ENCODE results near the gene CHRNB2. TPM values are rescaled to one million over a fixed set of nuclear protein-coding genes. Genes with fewer than 3 reads are reported as not detected.

Gene CHRNB2
- total and polyA plus RNA-seq, 2 of the 4 experiments (the other 2 are of a cell fraction), result under 0.01 to 0.03 TPM

GRCh38 chr1:154611150-154611862 lies 43.7 kb downstream of the CHRNB2 start (continued):
- no peak for TF ChIP-seq CHD1 (IDR thresholded peaks at IDR 0.05; ENCODE audit: low read depth, low read length)

DNA sequence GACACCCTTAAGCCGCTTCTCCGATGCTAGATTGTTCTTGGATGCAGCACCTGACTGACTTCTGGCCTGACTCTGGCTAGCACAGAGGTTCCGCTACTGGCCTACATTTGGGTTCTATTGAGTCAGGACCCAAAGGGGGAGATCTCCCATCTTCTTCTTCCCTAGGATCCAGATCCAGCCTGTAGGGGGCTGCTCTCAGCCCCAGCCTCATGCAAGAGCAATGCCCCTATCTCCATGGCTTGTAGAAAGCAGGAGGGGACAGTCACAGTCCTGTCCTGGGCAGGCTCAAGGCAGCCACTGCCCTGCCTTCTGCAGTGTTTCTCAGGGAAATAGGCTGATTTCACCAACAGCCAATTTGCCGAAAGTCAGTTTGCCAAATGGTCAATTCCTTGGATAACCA lies 46.7 kb downstream of the CHRNB2 start:
- Histone ChIP-seq H3K18ac (ENCODE audit: low read depth, low read length) (no peak overlapping the region), H4K8ac (ENCODE audit: low read depth in 2 of 2, low read length in 2 of 2) (no peak overlapping the region), H2BK15ac (ENCODE audit: low read depth, low read length) (no peak overlapping the region), H3K4ac (ENCODE audit: low read depth, low read length) (no peak overlapping the region), H2AK5ac (ENCODE audit: low read depth, low read length) (no peak overlapping the region), H3K9me1 (ENCODE audit: insufficient read depth, low read length) (peaks cover 8% of the 10 kb centered on the region; the same call in 1 of the 2 replicates), H2AK9ac (replicated peaks; ENCODE audit: low read depth, low read length, poor library complexity) (no peak overlapping the region), H4K91ac (ENCODE audit: insufficient read depth, low read depth, low read length) (no peak overlapping the region), H3K23ac (ENCODE audit: low read depth, low read length) (no peak overlapping the region), H3K4me2 (ENCODE audit: low read depth, low read length) (no peak overlapping the region), H2BK120ac (ENCODE audit: low read depth, low read length) (no peak overlapping the region), H3K27me3 (ENCODE audit: control insufficient read depth, insufficient read depth, low read length) (no peaks in the 10 kb centered on the region), H3K9me3 (ENCODE audit: control insufficient read depth, insufficient read depth, low read length) (no peaks in the 10 kb centered on the region), H4K20me1 (ENCODE audit: insufficient read depth, low read length) (peaks cover 53% of the 10 kb centered on the region), H3K4me1 (ENCODE audit: control insufficient read depth, insufficient read depth, low read length) (peaks cover 3% of the 10 kb centered on the region), H3K56ac (ENCODE audit: extremely low read depth, insufficient read depth, low read length) (no peak overlapping the region), H4K5ac (ENCODE audit: low read depth, low read length) (no peak overlapping the region), H3K27ac (ENCODE audit: insufficient read depth, low read length) (no peak overlapping the region), H2BK5ac (ENCODE audit: low read depth, low read length, poor library complexity, severe bottlenecking) (no peak overlapping the region), H2AFZ (replicated peaks; ENCODE audit: low read length, poor library complexity) (no peak overlapping the region), H3K4me3 (ENCODE audit: insufficient read depth, low read depth, low read length) (no peak overlapping the region), H3K9ac (ENCODE audit: low read depth, low read length) (no peak overlapping the region), H3K36me3 (ENCODE audit: control insufficient read depth, insufficient read depth, low read length) (no peaks in the 10 kb centered on the region), H3K79me1 (ENCODE audit: low read depth in 1 of 2, low read length in 2 of 2) (peaks cover 41 to 69% of the 10 kb centered on the region in 2 experiments), H2BK20ac (ENCODE audit: low read depth, low read length) (no peak overlapping the region), H3K14ac (replicated peaks; ENCODE audit: low read depth, low read length) (no peak overlapping the region)
- no peak for DNase-seq
- intact Hi-C loops (cut with micrococcal nuclease) (no loop called here), in situ Hi-C loops (cut with MboI; ENCODE audit: low sequenced_read_pairs) (no loop called here), dilution Hi-C loops (cut with HindIII; ENCODE audit: low sequenced_read_pairs, unreplicated experiment) (no loop called here)
- TF ChIP-seq RFX5 (IDR thresholded peaks at IDR 0.05; ENCODE audit: low read depth, low read length) (no peak), MXI1 (IDR thresholded peaks at IDR 0.05; ENCODE audit: borderline replicate concordance, low read depth, low read length) (no peak), POLR2A (IDR thresholded peaks at IDR 0.05; ENCODE audit: low read depth, low read length) (no peak), NFE2L2 (IDR thresholded peaks at IDR 0.05; ENCODE audit: low read depth, low read length) (no peak), CEBPB (IDR thresholded peaks at IDR 0.05; ENCODE audit: low read depth, low read length) (no peak), USF2 (IDR thresholded peaks at IDR 0.05; ENCODE audit: low read depth, low read length) (no peak), MAFK (IDR thresholded peaks at IDR 0.05; ENCODE audit: low read depth, low read length) (no peak), FOS (IDR thresholded peaks at IDR 0.05; ENCODE audit: low read depth, low read length) (no peak), CHD1 (IDR thresholded peaks at IDR 0.05; ENCODE audit: low read depth, low read length) (no peak), RCOR1 (IDR thresholded peaks at IDR 0.05; ENCODE audit: insufficient replicate concordance, low read length) (no peak), BHLHE40 (IDR thresholded peaks at IDR 0.05; ENCODE audit: low read depth, low read length) (no peak), SMC3 (IDR thresholded peaks at IDR 0.05; ENCODE audit: low read depth, low read length) (no peak)
- TF ChIP-seq, protein P1, sequence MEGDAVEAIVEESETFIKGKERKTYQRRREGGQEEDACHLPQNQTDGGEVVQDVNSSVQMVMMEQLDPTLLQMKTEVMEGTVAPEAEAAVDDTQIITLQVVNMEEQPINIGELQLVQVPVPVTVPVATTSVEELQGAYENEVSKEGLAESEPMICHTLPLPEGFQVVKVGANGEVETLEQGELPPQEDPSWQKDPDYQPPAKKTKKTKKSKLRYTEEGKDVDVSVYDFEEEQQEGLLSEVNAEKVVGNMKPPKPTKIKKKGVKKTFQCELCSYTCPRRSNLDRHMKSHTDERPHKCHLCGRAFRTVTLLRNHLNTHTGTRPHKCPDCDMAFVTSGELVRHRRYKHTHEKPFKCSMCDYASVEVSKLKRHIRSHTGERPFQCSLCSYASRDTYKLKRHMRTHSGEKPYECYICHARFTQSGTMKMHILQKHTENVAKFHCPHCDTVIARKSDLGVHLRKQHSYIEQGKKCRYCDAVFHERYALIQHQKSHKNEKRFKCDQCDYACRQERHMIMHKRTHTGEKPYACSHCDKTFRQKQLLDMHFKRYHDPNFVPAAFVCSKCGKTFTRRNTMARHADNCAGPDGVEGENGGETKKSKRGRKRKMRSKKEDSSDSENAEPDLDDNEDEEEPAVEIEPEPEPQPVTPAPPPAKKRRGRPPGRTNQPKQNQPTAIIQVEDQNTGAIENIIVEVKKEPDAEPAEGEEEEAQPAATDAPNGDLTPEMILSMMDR (conservative IDR thresholded peaks at IDR 0.05; ENCODE audit: low read depth, low read length), result no peak
- TF ChIP-seq, protein P2, sequence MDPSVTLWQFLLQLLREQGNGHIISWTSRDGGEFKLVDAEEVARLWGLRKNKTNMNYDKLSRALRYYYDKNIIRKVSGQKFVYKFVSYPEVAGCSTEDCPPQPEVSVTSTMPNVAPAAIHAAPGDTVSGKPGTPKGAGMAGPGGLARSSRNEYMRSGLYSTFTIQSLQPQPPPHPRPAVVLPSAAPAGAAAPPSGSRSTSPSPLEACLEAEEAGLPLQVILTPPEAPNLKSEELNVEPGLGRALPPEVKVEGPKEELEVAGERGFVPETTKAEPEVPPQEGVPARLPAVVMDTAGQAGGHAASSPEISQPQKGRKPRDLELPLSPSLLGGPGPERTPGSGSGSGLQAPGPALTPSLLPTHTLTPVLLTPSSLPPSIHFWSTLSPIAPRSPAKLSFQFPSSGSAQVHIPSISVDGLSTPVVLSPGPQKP (IDR thresholded peaks at IDR 0.05; ENCODE audit: borderline replicate concordance, low read depth, low read length), result no peak
- WGBS, 2 experiments (ENCODE audit: extremely low coverage in 2 of 2, insufficient read length in 1 of 2), result no CpG with 5 or more reads among the region's 4 CpGs
- ChIA-PET POLR2A (ENCODE audit: unreplicated experiment) (no interaction called here), CTCF (no interaction called here)
- BruUV-seq (replicated peaks), result no TSS peak
- ATAC-seq (ENCODE audit: low read depth), result no peak
